HEK293 (cell line): ENCODE data around the gene RHD.
A peak's percentile ranks its signal among the peaks of the same experiment; 100 is the strongest.

Experiments used
- FEZF1 ChIP-seq: fragments of 450-650 bp; formaldehyde crosslinking; IDR thresholded peaks from 2 replicates; pipeline ENCODE4 v1.5.1; 2016; ENCODE audit warnings: missing biosample characterization, missing genetic modification characterization
- GLIS2 ChIP-seq: fragments of 450-650 bp; formaldehyde crosslinking; IDR thresholded peaks from 2 replicates; pipeline ENCODE4 v1.5.1; 2016; ENCODE audit warnings: missing biosample characterization, missing genetic modification characterization
- HIC1 ChIP-seq: fragments of 450-650 bp; formaldehyde crosslinking; IDR thresholded peaks from 2 replicates; pipeline ENCODE4 v1.5.1; 2016; ENCODE audit warnings: missing biosample characterization, missing genetic modification characterization
- MEIS1 ChIP-seq: sonication (generic); formaldehyde crosslinking; IDR thresholded peaks from 2 replicates; pipeline ENCODE4 v1.8.1; 2022; ENCODE audit warnings: missing genetic modification reagents, mild to moderate bottlenecking, borderline replicate concordance
- MYNN ChIP-seq: fragments of 450-650 bp; formaldehyde crosslinking; IDR thresholded peaks from 2 replicates; pipeline ENCODE4 v1.5.1; 2016; ENCODE audit warnings: missing biosample characterization, missing genetic modification characterization, borderline replicate concordance
- OVOL3 ChIP-seq: fragments of 450-650 bp; formaldehyde crosslinking; IDR thresholded peaks from 2 replicates; pipeline ENCODE4 v1.5.1; 2016; ENCODE audit warnings: missing biosample characterization, missing genetic modification characterization
- PATZ1 ChIP-seq: fragments of 450-650 bp; formaldehyde crosslinking; IDR thresholded peaks from 2 replicates; pipeline ENCODE4 v1.5.1; 2016; ENCODE audit warnings: missing biosample characterization, missing genetic modification characterization
- SCRT2 ChIP-seq: fragments of 450-650 bp; formaldehyde crosslinking; IDR thresholded peaks from 2 replicates; pipeline ENCODE4 v1.5.1; 2016; ENCODE audit warnings: missing biosample characterization, missing genetic modification characterization
- SETDB1 ChIP-seq: IDR thresholded peaks from one replicate; pipeline ENCODE4 v1.6.1; 2017; ENCODE audit warnings: mild to moderate bottlenecking, low read length, moderate library complexity, mixed read lengths; ENCODE audit not compliant: insufficient read length
- ZNF10 ChIP-seq: fragments of 450-650 bp; formaldehyde crosslinking; IDR thresholded peaks from 2 replicates; pipeline ENCODE4 v1.5.1; 2017; ENCODE audit warnings: missing biosample characterization, missing genetic modification characterization
- ZNF140 ChIP-seq: fragments of 450-650 bp; formaldehyde crosslinking; IDR thresholded peaks from 2 replicates; pipeline ENCODE4 v1.5.1; 2016; ENCODE audit warnings: missing biosample characterization, missing genetic modification characterization
- ZNF175 ChIP-seq: fragments of 450-650 bp; formaldehyde crosslinking; IDR thresholded peaks from 2 replicates; pipeline ENCODE4 v1.5.1; 2016; ENCODE audit warnings: missing biosample characterization, missing genetic modification characterization
- ZNF19 ChIP-seq: fragments of 450-650 bp; formaldehyde crosslinking; IDR thresholded peaks from 2 replicates; pipeline ENCODE4; 2016; ENCODE audit warnings: missing biosample characterization, missing genetic modification characterization, low read depth
- ZNF211 ChIP-seq: fragments of 450-650 bp; formaldehyde crosslinking; IDR thresholded peaks from 2 replicates; pipeline ENCODE4 v1.5.1; 2016; ENCODE audit warnings: low read depth, missing biosample characterization, missing genetic modification characterization
- ZNF214 ChIP-seq: fragments of 450-650 bp; formaldehyde crosslinking; IDR thresholded peaks from 2 replicates; pipeline ENCODE4 v1.5.1; 2017; ENCODE audit warnings: missing biosample characterization, mild to moderate bottlenecking, missing genetic modification characterization, borderline replicate concordance
- ZNF274 ChIP-seq, 2 experiments: fragments of 200-500 bp in 1 of 2; fragments of 450-650 bp in 1 of 2; sonication (Bioruptor generic) in 1 of 2; formaldehyde crosslinking in 1 of 2; IDR thresholded peaks; 2 replicates each; pipeline versions ENCODE4 v1.5.1 to v1.6.1; 2014 to 2016; ENCODE audit warnings: borderline replicate concordance in 1 of 2, inconsistent platforms in 1 of 2, low read length in 1 of 2, missing biosample characterization in 1 of 2, missing genetic modification characterization in 1 of 2
- ZNF449 ChIP-seq: fragments of 450-650 bp; formaldehyde crosslinking; IDR thresholded peaks from 2 replicates; pipeline ENCODE4 v1.5.1; 2017; ENCODE audit warnings: missing biosample characterization, mild to moderate bottlenecking, missing genetic modification characterization, moderate library complexity
- ZNF518A ChIP-seq: fragments of 450-650 bp; formaldehyde crosslinking; conservative IDR thresholded peaks from 2 replicates; pipeline ENCODE4 v1.5.1; 2016; ENCODE audit warnings: low read depth, missing biosample characterization, missing genetic modification characterization
- ZNF530 ChIP-seq: fragments of 450-650 bp; formaldehyde crosslinking; IDR thresholded peaks from 2 replicates; pipeline ENCODE4 v1.5.1; 2016; ENCODE audit warnings: low read depth, missing biosample characterization, missing genetic modification characterization
- ZNF639 ChIP-seq: fragments of 450-650 bp; formaldehyde crosslinking; IDR thresholded peaks from 2 replicates; pipeline ENCODE4 v1.5.1; 2016; ENCODE audit warnings: missing biosample characterization, missing genetic modification characterization
- ZNF830 ChIP-seq: fragments of 450-650 bp; IDR thresholded peaks from 2 replicates; pipeline ENCODE4 v1.5.0; 2018; ENCODE audit warnings: missing biosample characterization, missing genetic modification characterization, low read depth, mild to moderate bottlenecking, moderate library complexity
- TF ChIP-seq, protein P1 (sequence below): fragments of 450-650 bp; formaldehyde crosslinking; IDR thresholded peaks from 2 replicates; pipeline ENCODE4 v1.5.1; 2016; ENCODE audit warnings: missing biosample characterization, missing genetic modification characterization
- TF ChIP-seq, protein P2 (sequence below): IDR thresholded peaks from 2 replicates; pipeline ENCODE4 v1.6.1; 2011; ENCODE audit warnings: mild to moderate bottlenecking, low read depth, low read length, borderline replicate concordance

RHD gene

GRCh38 chr1:25232866-25233784 is 39.2 kb upstream of the RHD start (continued):
- TF ChIP-seq ZNF175 (no peak), ZNF140 (tag by site-specific recombination) (no peak), GLIS2 (tag by site-specific recombination) (no peak), OVOL3 (tag by site-specific recombination) (no peak), ZNF19 (tag by site-specific recombination) (no peak), ZNF530 (tag by site-specific recombination) (no peak), ZNF214 (tag by site-specific recombination) (no peak), ZNF639 (tag by site-specific recombination) (no peak), ZNF830 (no peak), ZNF274 (IDR thresholded peaks at IDR 0.05; ENCODE audit: low read length) (no peak), ZNF274 (tag by site-specific recombination; IDR thresholded peaks at IDR 0.05; ENCODE audit: borderline replicate concordance) (no peak), ZNF10 (no peak), ZNF449 (tag by site-specific recombination) (no peak), PATZ1 (tag by site-specific recombination) (peak; percentile 77), HIC1 (tag by site-specific recombination) (no peak), ZNF518A (tag by site-specific recombination) (no peak), SCRT2 (tag by site-specific recombination) (no peak), MEIS1 (no peak), MYNN (tag by site-specific recombination) (no peak), FEZF1 (tag by site-specific recombination) (no peak), ZNF211 (no peak), SETDB1 (no peak)
- TF ChIP-seq, protein P1, sequence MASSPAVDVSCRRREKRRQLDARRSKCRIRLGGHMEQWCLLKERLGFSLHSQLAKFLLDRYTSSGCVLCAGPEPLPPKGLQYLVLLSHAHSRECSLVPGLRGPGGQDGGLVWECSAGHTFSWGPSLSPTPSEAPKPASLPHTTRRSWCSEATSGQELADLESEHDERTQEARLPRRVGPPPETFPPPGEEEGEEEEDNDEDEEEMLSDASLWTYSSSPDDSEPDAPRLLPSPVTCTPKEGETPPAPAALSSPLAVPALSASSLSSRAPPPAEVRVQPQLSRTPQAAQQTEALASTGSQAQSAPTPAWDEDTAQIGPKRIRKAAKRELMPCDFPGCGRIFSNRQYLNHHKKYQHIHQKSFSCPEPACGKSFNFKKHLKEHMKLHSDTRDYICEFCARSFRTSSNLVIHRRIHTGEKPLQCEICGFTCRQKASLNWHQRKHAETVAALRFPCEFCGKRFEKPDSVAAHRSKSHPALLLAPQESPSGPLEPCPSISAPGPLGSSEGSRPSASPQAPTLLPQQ (tag by site-specific recombination) = no peak
- TF ChIP-seq, protein P2, sequence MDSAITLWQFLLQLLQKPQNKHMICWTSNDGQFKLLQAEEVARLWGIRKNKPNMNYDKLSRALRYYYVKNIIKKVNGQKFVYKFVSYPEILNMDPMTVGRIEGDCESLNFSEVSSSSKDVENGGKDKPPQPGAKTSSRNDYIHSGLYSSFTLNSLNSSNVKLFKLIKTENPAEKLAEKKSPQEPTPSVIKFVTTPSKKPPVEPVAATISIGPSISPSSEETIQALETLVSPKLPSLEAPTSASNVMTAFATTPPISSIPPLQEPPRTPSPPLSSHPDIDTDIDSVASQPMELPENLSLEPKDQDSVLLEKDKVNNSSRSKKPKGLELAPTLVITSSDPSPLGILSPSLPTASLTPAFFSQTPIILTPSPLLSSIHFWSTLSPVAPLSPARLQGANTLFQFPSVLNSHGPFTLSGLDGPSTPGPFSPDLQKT = no peak
